T-helper 1 cell treated with Interleukin-12 subunit alpha and Interleukin-12 subunit beta and Interleukin-4 antibody, amounts not matched to agents 30 ng/mL and 1 ng/mL, for 36 hours (primary cell): ENCODE data around the gene EPHB6. TPM values are rescaled to one million over a fixed set of nuclear protein-coding genes. Genes with fewer than 3 reads are reported as not detected.

ENCODE experiments used
- intact Hi-C: fragments of 100-400 bp; cut with micrococcal nuclease; formaldehyde crosslinking; loops from one replicate; pipeline ENCODE4 v1.15.1; 2024
- total RNA-seq: library from RNA; stranded (reverse); gene quantifications from 2 replicates; pipeline ENCODE4 v1.2.3, GENCODE V29; 2022

Gene EPHB6
- total RNA-seq, 1 donor from 2014 or later: 7.8 TPM

DNA sequence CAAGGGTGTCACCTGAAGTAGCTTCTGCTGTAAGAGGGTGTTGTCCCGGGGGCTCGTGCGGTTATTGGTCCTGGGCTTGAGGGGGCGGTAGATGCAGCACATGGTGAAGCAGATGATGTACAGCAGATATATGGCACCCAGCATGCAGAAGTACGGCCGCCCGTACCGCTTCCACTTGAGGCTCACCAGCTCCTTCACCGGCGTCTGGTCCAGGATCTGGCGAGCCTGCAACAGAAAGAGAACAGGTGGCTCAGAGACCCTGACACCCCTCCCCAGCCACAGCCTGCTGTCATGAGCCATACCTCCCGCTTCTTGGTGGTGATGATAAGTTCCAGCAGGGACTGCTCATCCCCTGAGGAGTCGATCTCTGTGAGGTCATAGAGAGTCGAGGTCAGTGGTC is 20.6 kb downstream of the EPHB6 start:
- intact Hi-C loops: no loop called here

DNA sequence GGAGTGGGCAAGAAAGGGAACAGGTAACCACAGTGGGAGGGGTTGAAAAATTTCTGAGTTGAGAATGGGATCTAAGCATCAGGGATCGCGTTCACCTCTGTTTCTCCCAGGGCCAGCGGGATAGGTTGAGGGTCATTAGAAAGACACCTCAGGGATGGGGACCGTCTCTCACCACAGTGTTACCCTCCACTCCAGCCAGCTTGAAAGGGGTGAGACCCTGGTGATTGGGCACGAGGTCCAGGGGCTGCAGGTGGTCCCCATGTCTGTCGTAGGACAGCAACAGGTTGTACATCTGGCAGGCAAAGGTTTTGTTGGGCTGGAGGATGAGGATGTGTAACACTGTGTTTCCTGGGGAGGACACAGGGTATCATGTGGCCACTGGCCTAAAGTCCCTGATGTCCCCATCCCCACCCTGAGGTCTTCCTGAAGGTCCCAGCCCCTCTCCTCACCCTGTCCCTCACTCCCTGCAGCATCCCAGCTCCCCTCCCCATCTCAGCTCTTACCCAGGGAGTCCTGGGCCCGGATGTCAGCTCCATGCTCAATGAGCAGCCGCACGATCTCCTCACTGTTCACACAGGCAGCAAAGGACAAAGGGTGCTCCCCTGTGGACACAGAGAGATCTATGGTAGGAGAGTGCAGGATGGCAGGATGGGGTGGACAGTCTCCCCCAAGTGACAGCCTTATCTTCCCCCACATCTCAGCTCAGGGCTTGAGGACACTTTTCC is 21.5 kb downstream of the EPHB6 start:
- intact Hi-C loops: no loop called here

DNA sequence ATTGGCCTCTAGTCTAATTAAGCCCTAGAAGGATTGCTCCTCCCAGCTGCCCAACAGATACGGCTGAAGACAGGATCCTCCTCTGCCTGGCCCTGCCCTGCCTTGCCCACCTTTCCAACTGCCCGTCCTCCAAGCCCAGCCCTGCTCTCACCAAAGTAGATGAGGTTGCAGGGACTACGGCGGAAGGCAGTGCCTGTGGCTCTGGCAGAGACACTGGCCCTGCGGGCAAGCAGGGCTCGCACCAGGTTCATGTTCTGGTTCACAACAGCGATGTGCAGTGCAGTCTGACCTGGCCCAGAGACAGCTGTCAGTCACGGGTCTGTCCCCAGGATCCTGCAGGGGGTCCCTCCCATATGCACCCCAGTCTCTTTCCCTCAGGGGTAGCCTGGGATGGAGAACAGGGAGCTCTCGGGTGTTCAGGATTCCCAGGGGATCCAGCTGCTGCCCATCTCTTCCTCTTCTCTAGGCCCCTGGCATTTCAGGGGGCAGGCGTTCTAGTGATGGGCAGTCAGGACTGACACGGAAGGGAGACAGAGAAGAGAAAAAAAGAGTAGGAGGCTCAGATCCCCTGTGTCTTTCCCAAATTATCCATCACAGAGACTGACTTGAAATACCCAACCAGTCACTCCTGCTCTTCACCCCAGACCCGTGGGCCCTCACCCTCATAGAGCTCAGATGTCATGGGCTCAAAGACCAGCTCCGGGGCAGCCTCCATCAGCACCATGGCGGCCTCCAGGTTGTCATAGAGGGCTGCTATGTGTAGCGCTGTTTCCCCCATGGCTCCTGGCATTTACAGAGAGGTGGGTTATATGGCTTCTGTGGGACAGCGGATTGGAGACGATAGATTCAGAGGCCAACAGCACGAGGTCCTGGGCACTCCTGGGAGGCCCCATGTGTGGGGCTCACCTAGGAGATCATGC is 22.4 kb downstream of the EPHB6 start:
- intact Hi-C loops: no loop called here

DNA sequence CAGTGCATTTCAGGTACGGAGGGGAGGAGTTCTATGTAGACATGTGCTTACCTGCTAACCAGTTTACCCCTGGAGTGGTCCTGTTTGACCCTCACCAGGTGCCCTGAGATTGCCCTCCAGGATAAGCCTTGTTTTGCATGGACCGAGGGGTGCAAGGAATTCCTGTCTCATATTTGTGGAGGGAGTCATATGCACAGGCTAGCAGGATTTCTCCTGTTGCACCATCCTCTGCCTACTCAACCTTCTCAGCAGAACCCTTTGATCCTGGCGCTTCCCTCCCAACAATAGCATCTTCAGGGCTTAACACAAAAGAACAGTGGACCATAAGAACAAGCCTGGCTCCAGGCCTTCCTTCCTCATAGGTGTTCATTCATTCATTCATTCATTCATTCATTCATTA is 23.4 kb downstream of the EPHB6 start:
- intact Hi-C loops: no loop called here

DNA sequence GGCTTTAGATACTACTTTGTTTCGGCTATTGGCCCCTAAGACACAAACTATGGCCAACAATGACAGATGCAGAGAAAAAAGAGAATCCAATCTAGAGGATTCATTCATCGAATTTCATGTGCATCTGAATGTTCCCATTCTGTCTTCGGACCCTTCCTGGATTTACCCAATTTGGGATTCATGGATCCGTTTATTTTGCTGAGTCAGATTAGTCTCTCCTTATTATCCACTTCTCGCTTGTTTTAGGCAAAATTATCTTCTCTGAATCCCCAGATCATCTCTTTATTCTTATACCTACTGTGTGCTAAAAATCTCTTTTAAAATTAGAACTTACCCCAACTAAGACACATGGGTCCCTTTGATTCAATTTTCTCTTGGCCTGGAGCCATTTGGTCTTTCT is 24.2 kb downstream of the EPHB6 start:
- intact Hi-C loops: no loop called here

DNA sequence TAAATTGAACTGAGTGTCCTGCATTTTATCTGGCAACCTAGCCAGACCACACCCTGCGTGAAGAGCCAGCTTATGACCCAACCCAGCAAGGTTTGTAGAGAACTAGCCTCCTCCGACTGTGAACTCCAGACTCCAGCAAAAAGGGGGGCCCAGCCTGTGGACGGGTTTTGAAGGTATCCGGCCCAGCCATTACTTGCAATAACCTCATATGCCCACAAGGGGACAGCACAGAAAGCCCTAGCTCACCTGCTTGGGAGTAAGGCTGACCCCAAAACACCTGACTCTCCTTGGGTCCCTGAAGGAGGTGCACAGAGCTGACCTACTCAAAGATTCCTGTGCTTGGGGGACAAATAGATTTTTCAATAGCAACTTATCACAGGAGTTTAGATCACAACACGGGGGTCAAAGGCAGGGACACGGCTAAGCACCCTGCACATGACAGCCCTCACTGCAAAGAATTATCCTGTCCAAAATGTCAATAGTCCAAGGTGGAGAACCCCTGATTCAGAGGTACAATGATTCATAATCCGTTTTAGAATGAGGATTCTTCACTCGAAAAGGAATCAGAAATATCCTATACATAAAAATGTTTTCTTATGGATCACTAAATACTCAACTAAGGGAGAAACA is 26.1 kb downstream of the EPHB6 start:
- intact Hi-C loops: loop anchor here (1.0 to 2.0 kb wide), 3 partner anchors 26 to 334 kb away; partner anchors contain the start of gene EPHB6

DNA sequence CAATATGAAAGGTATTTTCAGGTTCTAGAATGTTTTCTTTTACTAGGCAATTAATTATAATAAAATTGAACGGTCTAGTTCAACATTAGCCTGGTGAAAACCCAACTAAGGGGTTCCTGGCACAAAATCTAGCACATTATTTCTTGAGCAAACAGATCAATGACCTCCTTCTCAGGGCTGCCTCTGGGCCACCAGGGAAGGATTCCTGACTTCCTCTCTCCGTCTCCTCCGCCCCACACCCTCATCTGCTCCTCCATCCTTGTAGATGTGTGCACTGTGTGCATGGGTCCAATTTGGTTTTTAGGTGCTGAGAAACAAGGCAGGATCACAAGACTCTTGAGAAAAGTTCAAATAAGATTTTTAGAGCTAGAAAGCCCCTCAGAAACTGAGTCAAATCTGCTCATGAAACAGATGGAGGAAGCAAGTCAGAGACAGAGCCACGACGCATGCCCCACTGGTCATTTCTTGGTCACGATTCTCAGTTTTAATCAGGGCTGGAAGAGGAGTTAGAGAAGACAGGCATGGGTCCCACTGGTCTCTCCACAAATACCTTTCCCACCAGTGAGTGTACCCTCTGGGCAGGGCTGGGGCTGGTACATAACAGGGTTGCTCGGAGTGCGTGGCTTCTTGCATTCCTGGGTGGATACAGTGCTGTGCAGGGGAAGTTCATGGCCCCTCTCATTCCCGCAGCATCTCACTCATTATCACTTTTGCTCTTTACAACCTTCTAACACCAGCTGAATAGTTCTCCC is 26.9 kb downstream of the EPHB6 start:
- intact Hi-C loops: loop anchor here (1.0 to 2.0 kb wide), 2 partner anchors 121 to 334 kb away; no protein-coding TSS in a partner anchor

DNA sequence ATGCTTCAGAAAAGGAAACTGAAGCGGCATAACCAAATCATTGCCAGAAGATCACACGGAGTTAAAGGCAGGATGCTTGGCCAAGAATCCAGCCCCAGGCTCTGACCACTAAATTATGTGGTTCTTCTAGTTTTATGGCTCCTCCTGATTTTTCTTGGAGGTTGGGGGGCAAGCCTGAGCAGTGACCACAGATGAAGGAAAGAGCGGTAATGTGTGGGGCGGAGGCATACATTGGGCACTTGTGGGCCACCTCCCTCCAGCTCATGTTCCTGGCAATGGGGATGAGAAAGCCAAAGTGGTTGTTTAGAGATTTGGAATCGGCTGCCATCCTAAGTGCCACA is 27.4 kb downstream of the EPHB6 start:
- intact Hi-C loops: no loop called here

DNA sequence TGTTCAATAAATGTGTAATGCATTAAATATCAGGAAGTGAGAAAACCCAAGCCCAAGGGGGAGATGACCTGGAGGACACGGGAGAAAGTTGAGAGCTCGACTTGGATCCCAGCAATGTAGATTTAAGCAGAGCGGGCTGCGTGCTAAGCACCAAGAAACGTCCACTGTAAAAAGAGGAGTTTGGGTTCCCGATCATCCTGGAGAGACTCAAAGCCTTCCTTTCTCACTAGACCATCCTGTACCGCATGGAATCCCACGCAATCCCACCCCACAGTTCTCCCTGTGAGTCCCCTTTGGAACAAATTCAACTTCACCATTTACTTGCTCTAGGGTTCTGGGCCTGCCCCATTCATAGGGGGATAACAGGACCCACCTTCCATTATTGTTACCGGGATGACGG is 28.3 kb downstream of the EPHB6 start:
- intact Hi-C loops: no loop called here

DNA sequence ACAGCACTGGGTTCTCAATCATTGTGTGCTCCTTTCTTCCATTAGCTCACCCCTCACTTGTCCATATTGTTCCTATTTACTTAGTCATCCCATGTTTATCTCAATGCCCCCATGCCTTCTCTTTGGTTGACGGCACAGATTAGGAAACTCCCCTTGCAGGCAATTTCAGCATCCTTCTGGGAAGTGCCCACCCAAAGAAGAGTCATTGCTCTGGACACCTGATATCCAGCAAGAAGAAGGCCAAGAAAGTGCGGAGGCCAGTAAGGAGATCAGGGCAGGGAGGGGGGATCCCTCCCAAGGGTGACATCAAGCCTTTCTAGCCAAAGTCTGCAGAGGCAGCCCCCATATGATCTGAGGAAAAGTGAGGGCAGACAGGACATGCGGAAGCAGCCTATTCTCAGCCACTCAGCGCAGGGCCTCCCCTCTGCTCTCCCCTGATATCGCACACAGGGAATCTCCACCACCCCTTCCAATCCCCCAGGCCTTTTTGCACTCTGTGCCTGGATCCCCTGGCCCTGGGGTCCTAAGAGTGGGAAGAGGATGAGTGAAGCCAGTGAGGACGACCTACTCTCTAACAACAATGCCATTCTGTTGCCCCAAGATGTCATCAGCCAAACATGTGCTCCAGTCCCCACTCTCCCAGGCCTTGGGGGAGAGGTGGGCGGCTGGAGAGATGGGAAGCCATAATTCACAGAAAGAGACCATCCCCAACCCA is 28.9 kb downstream of the EPHB6 start:
- intact Hi-C loops: no loop called here

DNA sequence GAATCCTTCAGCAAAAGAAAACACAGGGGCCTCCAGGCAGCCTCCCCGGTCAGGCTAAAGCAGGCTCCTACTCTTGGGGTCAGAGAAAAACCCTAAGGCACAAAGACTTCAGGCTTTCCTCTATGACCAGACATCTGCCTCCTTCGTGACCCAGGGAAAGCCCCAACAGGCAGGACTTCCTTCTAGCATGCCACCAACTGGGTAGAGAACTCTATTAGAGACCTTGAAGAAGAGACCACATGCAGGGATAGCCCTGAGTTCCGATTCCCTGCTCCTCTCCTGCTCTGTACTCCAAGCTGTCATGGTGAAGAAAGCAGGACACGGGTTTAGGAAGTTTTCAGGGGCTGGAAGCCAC is 29.4 kb downstream of the EPHB6 start:
- intact Hi-C loops: no loop called here

DNA sequence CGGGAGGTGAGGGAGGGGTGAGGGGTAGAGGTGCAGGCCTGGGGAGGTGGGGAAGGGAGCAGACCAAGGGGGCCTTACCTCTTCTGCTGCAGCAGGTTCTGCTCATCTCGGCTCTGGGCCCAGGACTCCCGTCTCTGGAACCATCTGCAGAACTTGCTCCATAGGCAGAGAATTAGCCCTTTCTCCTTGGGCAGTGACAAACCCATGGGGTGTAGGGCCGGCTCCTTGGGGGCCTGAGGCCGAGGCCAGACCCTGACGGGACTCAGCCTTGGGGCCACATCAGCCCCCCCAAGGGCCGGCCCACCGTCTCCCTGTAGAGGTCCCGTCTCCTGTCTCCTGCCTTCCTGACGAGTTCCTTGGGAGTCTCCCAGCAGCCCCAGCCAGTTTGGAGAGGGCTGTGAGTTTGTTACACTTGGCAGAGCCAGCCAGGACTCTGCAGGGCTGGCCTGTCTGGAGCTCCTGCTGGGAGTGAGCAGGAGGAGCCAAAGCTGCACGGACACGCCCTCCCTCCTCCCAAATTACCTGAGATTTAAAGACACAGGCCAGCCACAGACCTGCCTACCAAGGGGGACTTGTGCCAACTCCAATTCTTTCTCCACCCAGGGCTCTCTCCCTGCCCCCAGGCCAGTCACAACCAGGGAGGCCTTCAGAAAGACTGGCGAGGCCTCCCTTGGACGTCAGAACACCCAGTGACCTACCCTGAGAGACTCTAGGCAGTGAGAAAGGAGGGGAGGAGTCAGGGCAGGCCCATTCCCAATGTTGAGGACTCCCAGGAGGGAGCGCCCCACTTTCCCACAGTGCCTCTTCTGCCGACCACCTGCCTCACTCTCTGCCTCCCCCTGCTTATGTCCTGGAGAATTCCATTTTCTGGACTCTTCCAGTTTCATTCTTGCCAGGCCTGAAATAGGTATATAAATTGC is 30.7 kb downstream of the EPHB6 start, which contains the start of gene TRPV6:
TSS of gene TRPV6 (minus strand) at position 435 of the 920 bp plus-strand sequence.
- intact Hi-C loops: no loop called here

DNA sequence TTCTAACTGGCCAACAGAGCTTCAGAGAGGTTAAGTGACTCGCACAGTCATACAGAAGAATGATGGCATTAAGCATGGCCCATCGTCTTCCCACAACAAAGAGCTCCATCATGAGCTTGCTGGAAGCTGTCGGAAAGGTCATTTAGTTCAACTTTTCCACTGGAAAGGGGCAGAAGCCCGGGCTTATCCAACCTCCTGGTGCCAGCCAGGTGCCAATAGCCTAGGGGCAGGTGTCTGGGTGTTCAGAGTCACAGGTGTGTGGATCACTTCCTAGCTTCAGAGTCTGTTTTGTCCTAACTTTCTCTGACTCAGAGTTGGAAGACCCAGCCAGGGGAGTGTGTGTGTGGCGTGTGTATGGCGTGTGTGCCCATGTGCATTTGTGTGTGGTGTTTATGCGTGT is 32.0 kb downstream of the EPHB6 start:
- intact Hi-C loops: no loop called here

DNA sequence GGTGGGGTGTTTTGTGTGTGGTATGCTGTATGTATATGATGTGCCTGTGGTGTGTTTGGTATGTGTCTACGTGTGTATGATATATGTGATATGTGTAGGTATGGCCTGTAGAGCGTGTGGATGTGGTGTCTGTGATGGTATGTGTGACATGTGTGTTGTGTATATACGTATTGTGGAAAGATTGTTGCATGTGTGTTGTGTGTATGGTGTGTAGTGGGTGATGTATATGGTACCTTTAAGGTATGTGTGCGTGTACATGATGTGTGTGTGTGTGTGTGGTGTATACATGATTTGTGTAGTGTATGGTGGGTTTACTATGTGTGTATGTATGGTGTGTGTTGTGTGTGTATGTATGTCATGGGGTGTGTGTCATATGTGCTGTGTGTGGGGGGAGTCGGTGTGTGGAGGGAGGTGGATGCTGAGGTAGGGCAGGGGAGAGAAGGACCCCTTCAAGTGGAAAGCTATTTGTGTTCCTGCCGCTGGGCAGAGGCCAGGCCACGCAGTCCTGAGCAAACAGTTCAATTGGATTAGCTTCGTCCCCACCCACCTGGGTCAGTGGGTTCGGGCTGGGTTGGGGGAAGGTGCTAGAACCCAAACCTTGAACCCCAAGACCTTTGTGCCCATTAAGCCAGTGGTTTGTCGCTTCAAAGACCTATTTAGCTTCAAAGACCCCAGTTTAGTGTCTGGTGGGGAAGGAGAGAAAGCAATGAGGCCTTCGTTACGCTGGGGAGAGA is 32.6 kb downstream of the EPHB6 start:
- intact Hi-C loops: no loop called here

DNA sequence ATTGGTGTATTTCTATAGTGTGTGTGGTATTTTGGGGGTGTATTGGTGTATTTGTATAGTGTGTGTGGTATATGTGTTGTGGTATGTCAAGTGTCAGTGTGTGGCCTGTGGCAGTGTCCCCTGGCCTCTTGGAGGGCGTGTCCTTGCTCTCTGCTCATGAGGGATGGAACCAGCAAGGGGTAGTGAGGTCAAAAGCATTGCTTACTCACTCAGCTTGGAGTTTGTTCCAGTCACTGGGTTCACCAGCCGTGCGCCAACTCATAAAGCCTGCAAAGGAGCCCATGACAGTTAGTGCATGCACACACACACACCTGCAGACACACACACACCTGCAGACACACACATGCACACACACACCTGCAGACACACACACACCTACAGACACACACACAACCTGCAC is 34.9 kb downstream of the EPHB6 start:
- intact Hi-C loops: no loop called here

DNA sequence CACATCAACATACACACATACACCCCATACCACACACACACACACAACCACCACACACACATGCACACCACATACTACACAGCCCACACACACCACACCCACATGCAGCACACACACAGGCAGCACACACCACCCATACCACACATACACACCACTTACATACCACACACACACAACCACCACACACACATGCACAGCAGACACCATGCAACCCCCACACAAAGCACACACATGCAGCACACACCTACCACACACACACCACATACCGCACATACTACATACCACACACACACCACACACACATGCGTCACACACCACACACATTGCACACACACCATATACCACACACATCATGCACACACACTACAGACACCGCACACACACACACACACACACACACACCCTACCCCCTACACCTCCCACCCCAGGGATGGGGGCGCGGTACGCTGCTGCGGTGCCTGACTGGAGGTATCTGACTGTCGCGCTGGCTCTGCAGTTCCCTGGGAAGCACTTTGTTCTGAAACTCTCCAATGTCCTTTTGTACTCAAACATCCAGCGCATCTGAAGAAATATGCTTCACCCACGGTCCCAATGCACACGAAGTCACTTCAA is 36.1 kb downstream of the EPHB6 start:
- intact Hi-C loops: no loop called here

DNA sequence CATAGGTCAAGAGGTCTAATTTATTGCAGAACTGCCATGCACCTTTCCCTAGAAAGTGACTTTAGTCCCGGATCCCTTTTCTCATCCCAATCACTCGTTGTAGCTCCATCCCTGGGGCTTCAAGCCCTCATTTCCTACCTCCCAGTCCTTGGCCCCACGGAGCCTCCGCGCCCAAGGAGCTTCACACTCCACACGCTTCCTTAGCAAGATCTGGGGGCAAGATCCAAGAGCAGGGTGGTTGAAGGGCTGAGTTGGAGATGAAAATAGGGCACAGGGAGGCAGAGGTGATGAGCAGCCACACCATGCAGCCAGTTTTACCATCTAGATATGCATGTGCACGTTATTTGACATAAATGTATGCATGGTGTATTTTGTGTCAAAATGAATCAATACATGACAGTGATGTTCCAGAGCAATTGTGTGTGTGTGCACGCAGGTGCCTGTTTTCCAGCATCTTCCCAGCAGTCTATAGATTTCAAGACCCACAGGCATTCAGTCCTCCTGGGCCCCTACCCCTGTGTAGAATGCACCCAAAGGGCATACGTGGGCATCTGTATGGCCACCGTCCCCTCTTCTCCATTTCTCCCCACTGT is 36.7 kb downstream of the EPHB6 start:
- intact Hi-C loops: no loop called here

DNA sequence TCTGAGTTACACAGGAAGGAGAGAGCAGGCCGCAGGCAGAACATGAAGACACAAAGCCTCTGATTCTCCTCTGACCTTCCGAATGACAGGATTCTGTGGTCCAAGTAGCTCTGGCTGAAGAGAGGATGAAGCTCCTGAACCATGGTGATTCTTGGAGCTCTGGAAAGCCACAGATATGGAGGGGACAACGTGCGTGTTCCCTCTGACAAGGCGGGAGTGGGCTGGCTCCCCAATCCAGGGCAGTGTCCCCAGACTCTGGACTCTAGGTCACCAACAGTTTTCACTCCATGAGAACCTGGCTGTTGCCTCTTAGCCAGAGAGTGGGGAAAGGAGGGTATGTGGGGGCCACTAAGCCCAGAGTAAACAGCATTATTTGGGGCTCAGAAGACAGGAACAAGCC is 38.1 kb downstream of the EPHB6 start:
- intact Hi-C loops: no loop called here
